ENCODE measurements around the gene NAV1.

The NAV1 gene

GRCh38 chr1:201551877-201552731 lies 13.2 kb downstream of the NAV1 start:
- no peak for FAIRE-seq

GRCh38 chr1:201552941-201553351 lies 14.0 kb downstream of the NAV1 start:
- no peak for FAIRE-seq

GRCh38 chr1:201553496-201554189 lies 14.7 kb downstream of the NAV1 start:
- FAIRE-seq, result no peak

GRCh38 chr1:201554190-201554600 lies 15.3 kb downstream of the NAV1 start:
- no peak for FAIRE-seq

- FAIRE-seq, result no peak
Measured at GRCh38 chr1:201554789-201555592, 16.1 kb downstream of the NAV1 start.

- no peak for FAIRE-seq
Measured at GRCh38 chr1:201555593-201555945, 16.6 kb downstream of the NAV1 start.

GRCh38 chr1:201556841-201557571 lies 18.1 kb downstream of the NAV1 start:
- no peak for FAIRE-seq

GRCh38 chr1:201557572-201557958 lies 18.6 kb downstream of the NAV1 start:
- FAIRE-seq, result no peak

GRCh38 chr1:201559679-201560162 lies 20.8 kb downstream of the NAV1 start:
- peak; percentile 88 for FAIRE-seq

- FAIRE-seq, result no peak
Measured at GRCh38 chr1:201560328-201561194, 21.6 kb downstream of the NAV1 start.

- FAIRE-seq, result no peak
Measured at GRCh38 chr1:201561195-201561564, 22.3 kb downstream of the NAV1 start.

- FAIRE-seq, result no peak
Measured at GRCh38 chr1:201561601-201562000, 22.7 kb downstream of the NAV1 start.

- FAIRE-seq, result no peak
Measured at GRCh38 chr1:201562257-201562656, 23.3 kb downstream of the NAV1 start.

GRCh38 chr1:201562659-201563405 lies 23.9 kb downstream of the NAV1 start:
- FAIRE-seq, result no peak

GRCh38 chr1:201563406-201563780 lies 24.5 kb downstream of the NAV1 start:
- FAIRE-seq, result no peak

GRCh38 chr1:201563941-201564340 lies 25.0 kb downstream of the NAV1 start:
- FAIRE-seq, result no peak

- FAIRE-seq, result no peak
Measured at GRCh38 chr1:201565024-201565730, 26.2 kb downstream of the NAV1 start.

- FAIRE-seq, result no peak
Measured at GRCh38 chr1:201565771-201566528, 27.0 kb downstream of the NAV1 start.

GRCh38 chr1:201566529-201566823 lies 27.5 kb downstream of the NAV1 start:
- FAIRE-seq, result no peak
